PFSK-1 (cell line): ENCODE data around the gene CPSF2.

Experiments used
- FOXP2 ChIP-seq: optimal IDR thresholded peaks from 2 replicates; pipeline ENCODE3; 2011; ENCODE audit warnings: borderline replicate concordance, control low read depth, inconsistent platforms; ENCODE audit not compliant: insufficient read depth; ENCODE audit errors: extremely low read length, extremely low read depth
- POLR2AphosphoS5 ChIP-seq: IDR thresholded peaks from 2 replicates; pipeline ENCODE4 v1.6.1; 2012; ENCODE audit warnings: low read depth, mild to moderate bottlenecking, control low read depth, low read length, moderate library complexity
- REST ChIP-seq, 2 experiments: IDR thresholded peaks; 2 replicates each; pipeline versions ENCODE4 v1.6.1 to v1.8.0; 2011 to 2012; ENCODE audit warnings: low read depth in 2 of 2, low read length in 2 of 2, control low read depth in 1 of 2, inconsistent platforms in 1 of 2, mild to moderate bottlenecking in 1 of 2, moderate library complexity in 1 of 2; ENCODE audit not compliant: insufficient read depth in 1 of 2
- SIN3A ChIP-seq: IDR thresholded peaks from 2 replicates; pipeline ENCODE4 v1.6.1; 2012; ENCODE audit warnings: mild to moderate bottlenecking, low read length, moderate library complexity, borderline replicate concordance; ENCODE audit not compliant: insufficient read depth
- TAF1 ChIP-seq: IDR thresholded peaks from 2 replicates; pipeline ENCODE4 v1.6.1; 2012; ENCODE audit warnings: low read length, control low read depth, borderline replicate concordance; ENCODE audit not compliant: insufficient read depth

CPSF2 gene

GRCh38 chr14:92134456-92134855 is 12.7 kb downstream of the CPSF2 start:
- TF ChIP-seq POLR2AphosphoS5, result no peak
- TF ChIP-seq SIN3A, result no peak
- no peak for TF ChIP-seq REST (IDR thresholded peaks at IDR 0.05; ENCODE audit: insufficient read depth in 1 of 2, low read depth in 2 of 2, low read length in 2 of 2)
- TF ChIP-seq FOXP2, result no peak
- TF ChIP-seq TAF1, result no peak

GRCh38 chr14:92135269-92135668 is 13.5 kb downstream of the CPSF2 start:
- no peak for TF ChIP-seq REST (IDR thresholded peaks at IDR 0.05; ENCODE audit: insufficient read depth in 1 of 2, low read depth in 2 of 2, low read length in 2 of 2)
- TF ChIP-seq TAF1, result no peak
- no peak for TF ChIP-seq FOXP2
- TF ChIP-seq SIN3A, result no peak
- no peak for TF ChIP-seq POLR2AphosphoS5

- no peak for TF ChIP-seq TAF1
- no peak for TF ChIP-seq POLR2AphosphoS5
- no peak for TF ChIP-seq FOXP2
- no peak for TF ChIP-seq REST (IDR thresholded peaks at IDR 0.05; ENCODE audit: insufficient read depth in 1 of 2, low read depth in 2 of 2, low read length in 2 of 2)
Measured at GRCh38 chr14:92143309-92143708, 21.5 kb downstream of the CPSF2 start.

- no peak for TF ChIP-seq POLR2AphosphoS5
- TF ChIP-seq TAF1, result no peak
- no peak for TF ChIP-seq SIN3A
- TF ChIP-seq REST (IDR thresholded peaks at IDR 0.05; ENCODE audit: insufficient read depth in 1 of 2, low read depth in 2 of 2, low read length in 2 of 2), result no peak
- no peak for TF ChIP-seq FOXP2
Measured at GRCh38 chr14:92143962-92144361, 22.2 kb downstream of the CPSF2 start.

GRCh38 chr14:92144708-92145107 is 22.9 kb downstream of the CPSF2 start:
- TF ChIP-seq SIN3A (no peak), TAF1 (no peak), REST (IDR thresholded peaks at IDR 0.05; ENCODE audit: insufficient read depth in 1 of 2, low read depth in 2 of 2, low read length in 2 of 2) (no peak), FOXP2 (no peak), POLR2AphosphoS5 (no peak)
